Activated T-helper 9 cell treated with anti-CD3 and anti-CD28 coated beads, Interleukin-2, amount 50 U/mL, for 16 hours (primary cell): ENCODE data around the gene KRTAP10-9.

Experiments
- DNase-seq: peaks from one replicate; pipeline ENCODE4 v3.0.0-alpha.2; 2020; ENCODE audit warnings: low read depth

KRTAP10-9 gene

GRCh38 chr21:44664691-44665090 lies 37.8 kb downstream of the KRTAP10-9 start:
- no peak for DNase-seq

- DNase-seq = no peak
Observed at GRCh38 chr21:44666401-44667320, 39.8 kb downstream of the KRTAP10-9 start, which contains the start of gene KRTAP12-2. TSS of gene KRTAP12-2 (minus strand) at chr21:44666927. CDS start at chr21:44666886, 41 bp downstream.

GRCh38 chr21:44667612-44668011 lies 40.7 kb downstream of the KRTAP10-9 start:
- no peak for DNase-seq

GRCh38 chr21:44670642-44671432 lies 43.9 kb downstream of the KRTAP10-9 start:
- DNase-seq = no peak

GRCh38 chr21:44671911-44672310 lies 45.0 kb downstream of the KRTAP10-9 start:
- no peak for DNase-seq

GRCh38 chr21:44677881-44678280 lies 51.0 kb downstream of the KRTAP10-9 start:
- DNase-seq = no peak
